WTC11 (cell line): Measurements from ENCODE around the gene LMTK2. TPM values are rescaled to one million over a fixed set of nuclear protein-coding genes. Genes with fewer than 3 reads are reported as not detected.
"Not testable (repeated sequence)": the region's sequence is repeated elsewhere in the genome, so short reads cannot be mapped to it uniquely, and the experiment has no call there.

Experiments used
- ATAC-seq: fragments of 200-7000 bp; cut with Tn5 transposase; 2 replicates; pipeline ENCODE4 v1.10.0; 2021; ENCODE audit warnings: mild to moderate bottlenecking, moderate library complexity
- CTCF ChIA-PET: fragments of 300-600 bp; sonication (Branson Sonifier 250); formaldehyde crosslinking; loops from one replicate; lab custom pipeline; 2021; ENCODE audit warnings: antibody characterized with exemption; lab: Charles Lee
- POLR2A ChIA-PET: fragments of 350-600 bp; sonication (Branson Sonifier 250); formaldehyde crosslinking; loops from one replicate; lab custom pipeline; 2021; ENCODE audit warnings: antibody characterized with exemption; lab: Charles Lee
- DNase-seq: peaks from one replicate; pipeline ENCODE4 v3.0.0; 2021; ENCODE audit warnings: low spot score
- H3K27ac Mint-ChIP-seq: 2 replicates; pipeline ENCODE4 v1.8.0; 2021; ENCODE audit warnings: mixed read lengths
- H3K27me3 Mint-ChIP-seq: 2 replicates; pipeline ENCODE4 v1.8.0; 2021; ENCODE audit warnings: low read depth, mild to moderate bottlenecking, moderate library complexity, mixed read lengths
- H3K36me3 Mint-ChIP-seq: 2 replicates; pipeline ENCODE4 v1.8.0; 2021; ENCODE audit warnings: mixed read lengths
- H3K4me1 Mint-ChIP-seq: 2 replicates; pipeline ENCODE4 v1.8.0; 2022; ENCODE audit warnings: mixed read lengths
- H3K4me3 Mint-ChIP-seq: 2 replicates; pipeline ENCODE4 v1.8.0; 2021; ENCODE audit warnings: mild to moderate bottlenecking, moderate library complexity, mixed read lengths
- H3K9me3 Mint-ChIP-seq: 2 replicates; pipeline ENCODE4 v1.8.0; 2021; ENCODE audit warnings: mixed read lengths
- CREM ChIP-seq: sonication (generic); formaldehyde crosslinking; IDR thresholded peaks from 2 replicates; pipeline ENCODE4 v1.8.1; 2022; ENCODE audit warnings: mild to moderate bottlenecking, missing genetic modification reagents, moderate library complexity
- ESRRA ChIP-seq: sonication (generic); formaldehyde crosslinking; IDR thresholded peaks from 2 replicates; pipeline ENCODE4 v1.8.1; 2022; ENCODE audit warnings: mild to moderate bottlenecking, missing genetic modification reagents, borderline replicate concordance
- FOXJ3 ChIP-seq: sonication (generic); formaldehyde crosslinking; IDR thresholded peaks from 2 replicates; pipeline ENCODE4 v1.9.0; 2021; ENCODE audit warnings: missing genetic modification reagents, mild to moderate bottlenecking, borderline replicate concordance
- GTF2I ChIP-seq: fragments of 250-450 bp; sonication (Bioruptor Pico); conservative IDR thresholded peaks from 2 replicates; pipeline ENCODE4 v1.4.0; 2021; ENCODE audit warnings: mild to moderate bottlenecking
- IRF1 ChIP-seq: sonication (generic); formaldehyde crosslinking; IDR thresholded peaks from 2 replicates; pipeline ENCODE4 v1.8.0; 2023; ENCODE audit warnings: missing genetic modification reagents
- MLX ChIP-seq: sonication (generic); formaldehyde crosslinking; IDR thresholded peaks from 2 replicates; pipeline ENCODE4 v1.8.1; 2023; ENCODE audit warnings: mild to moderate bottlenecking, missing genetic modification reagents, moderate library complexity
- MXD4 ChIP-seq: fragments of 250-450 bp; sonication (Bioruptor Pico); IDR thresholded peaks from 2 replicates; pipeline ENCODE4 v1.8.0; 2021; ENCODE audit warnings: mild to moderate bottlenecking, moderate library complexity, borderline replicate concordance
- SMAD4 ChIP-seq: sonication (generic); formaldehyde crosslinking; IDR thresholded peaks from 2 replicates; pipeline ENCODE4 v1.8.0; 2022; ENCODE audit warnings: mild to moderate bottlenecking, missing genetic modification reagents
- SOX15 ChIP-seq: fragments of 250-450 bp; sonication (Bioruptor Pico); IDR thresholded peaks from 2 replicates; pipeline ENCODE4 v1.9.0; 2021; ENCODE audit warnings: mild to moderate bottlenecking
- USF1 ChIP-seq: sonication (generic); formaldehyde crosslinking; IDR thresholded peaks from 2 replicates; pipeline ENCODE4 v1.8.0; 2022; ENCODE audit warnings: mild to moderate bottlenecking, missing genetic modification reagents
- ZMAT4 ChIP-seq: fragments of 250-450 bp; sonication (Bioruptor Pico); IDR thresholded peaks from 2 replicates; pipeline ENCODE4 v1.9.0; 2021; ENCODE audit warnings: mild to moderate bottlenecking
- ZNF232 ChIP-seq: sonication (generic); formaldehyde crosslinking; IDR thresholded peaks from 2 replicates; pipeline ENCODE4 v1.8.0; 2022; ENCODE audit warnings: mild to moderate bottlenecking, missing genetic modification reagents
- ZNF317 ChIP-seq: sonication (generic); formaldehyde crosslinking; IDR thresholded peaks from 2 replicates; pipeline ENCODE4 v1.8.1; 2023; ENCODE audit warnings: low read depth, mild to moderate bottlenecking, moderate library complexity, missing genetic modification reagents, borderline replicate concordance
- ZNF416 ChIP-seq: fragments of 250-450 bp; sonication (Bioruptor Pico); IDR thresholded peaks from 2 replicates; pipeline ENCODE4 v1.9.0; 2021; ENCODE audit warnings: mild to moderate bottlenecking, inconsistent platforms
- ZNF532 ChIP-seq: fragments of 250-450 bp; sonication (Bioruptor Pico); IDR thresholded peaks from 2 replicates; pipeline ENCODE4 v1.9.0; 2021; ENCODE audit warnings: mild to moderate bottlenecking, borderline replicate concordance
- total RNA-seq: library from RNA; stranded (reverse); gene quantifications from 3 replicates; pipeline ENCODE4 v1.2.3, GENCODE V29; 2021
- TF ChIP-seq, protein P1 (sequence below): sonication (generic); formaldehyde crosslinking; IDR thresholded peaks from 2 replicates; pipeline ENCODE4 v1.8.1; 2022; ENCODE audit warnings: low read depth, missing genetic modification reagents, borderline replicate concordance
- TF ChIP-seq, protein P2 (sequence below): sonication (generic); formaldehyde crosslinking; IDR thresholded peaks from 2 replicates; pipeline ENCODE4 v1.8.1; 2022; ENCODE audit warnings: mild to moderate bottlenecking, moderate library complexity, missing genetic modification reagents
- TF ChIP-seq, protein P3 (sequence below): sonication (generic); formaldehyde crosslinking; IDR thresholded peaks from 2 replicates; pipeline ENCODE4 v1.8.0; 2022; ENCODE audit warnings: mild to moderate bottlenecking, missing genetic modification reagents

The LMTK2 gene
- total RNA-seq, 1 experiment from 2014 or later = 24.3 TPM

GRCh38 chr7:98120559-98120958, 13.9 kb downstream of the LMTK2 start (continued):
- TF ChIP-seq ZNF532 (no peak), USF1 (CRISPR knock-in tag) (no peak), SOX15 (CRISPR knock-in tag) (no peak), MXD4 (CRISPR knock-in tag) (no peak), ZNF317 (CRISPR knock-in tag) (no peak), MLX (no peak), CREM (CRISPR knock-in tag) (no peak), ZNF416 (CRISPR knock-in tag) (no peak), SMAD4 (CRISPR knock-in tag) (no peak)
- TF ChIP-seq, protein P1, sequence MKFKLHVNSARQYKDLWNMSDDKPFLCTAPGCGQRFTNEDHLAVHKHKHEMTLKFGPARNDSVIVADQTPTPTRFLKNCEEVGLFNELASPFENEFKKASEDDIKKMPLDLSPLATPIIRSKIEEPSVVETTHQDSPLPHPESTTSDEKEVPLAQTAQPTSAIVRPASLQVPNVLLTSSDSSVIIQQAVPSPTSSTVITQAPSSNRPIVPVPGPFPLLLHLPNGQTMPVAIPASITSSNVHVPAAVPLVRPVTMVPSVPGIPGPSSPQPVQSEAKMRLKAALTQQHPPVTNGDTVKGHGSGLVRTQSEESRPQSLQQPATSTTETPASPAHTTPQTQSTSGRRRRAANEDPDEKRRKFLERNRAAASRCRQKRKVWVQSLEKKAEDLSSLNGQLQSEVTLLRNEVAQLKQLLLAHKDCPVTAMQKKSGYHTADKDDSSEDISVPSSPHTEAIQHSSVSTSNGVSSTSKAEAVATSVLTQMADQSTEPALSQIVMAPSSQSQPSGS (CRISPR knock-in tag) = no peak
- TF ChIP-seq, protein P2, sequence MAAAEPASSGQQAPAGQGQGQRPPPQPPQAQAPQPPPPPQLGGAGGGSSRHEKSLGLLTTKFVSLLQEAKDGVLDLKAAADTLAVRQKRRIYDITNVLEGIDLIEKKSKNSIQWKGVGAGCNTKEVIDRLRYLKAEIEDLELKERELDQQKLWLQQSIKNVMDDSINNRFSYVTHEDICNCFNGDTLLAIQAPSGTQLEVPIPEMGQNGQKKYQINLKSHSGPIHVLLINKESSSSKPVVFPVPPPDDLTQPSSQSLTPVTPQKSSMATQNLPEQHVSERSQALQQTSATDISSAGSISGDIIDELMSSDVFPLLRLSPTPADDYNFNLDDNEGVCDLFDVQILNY (CRISPR knock-in tag) = no peak
- TF ChIP-seq, all 79 proteins: peak for 0

DNA sequence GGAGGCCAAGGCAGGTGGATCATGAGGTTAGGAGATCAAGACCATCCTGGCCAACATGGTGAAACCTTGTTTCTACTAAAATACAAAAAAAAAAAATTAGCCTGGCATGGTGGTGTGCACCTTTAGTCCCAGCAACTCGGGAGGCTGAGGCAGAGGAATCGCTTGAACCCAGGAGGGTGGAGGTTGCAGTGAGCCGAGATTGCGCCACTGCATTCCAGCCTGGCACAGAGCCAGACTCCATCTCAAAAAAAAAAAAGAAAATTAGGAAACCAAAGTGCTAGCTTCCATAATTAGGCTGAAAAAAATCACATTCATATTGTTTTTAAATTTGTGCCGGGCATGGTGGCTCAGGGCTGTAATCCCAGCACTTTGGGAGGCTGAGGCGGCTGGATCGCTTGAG, 14.7 kb downstream of the LMTK2 start:
- CTCF ChIA-PET = interaction anchor here (2.9 kb wide), 1 partner anchor 11 kb away, joined by 13 read pairs; no protein-coding TSS in a partner anchor
- POLR2A ChIA-PET = not testable (repeated sequence)

DNA sequence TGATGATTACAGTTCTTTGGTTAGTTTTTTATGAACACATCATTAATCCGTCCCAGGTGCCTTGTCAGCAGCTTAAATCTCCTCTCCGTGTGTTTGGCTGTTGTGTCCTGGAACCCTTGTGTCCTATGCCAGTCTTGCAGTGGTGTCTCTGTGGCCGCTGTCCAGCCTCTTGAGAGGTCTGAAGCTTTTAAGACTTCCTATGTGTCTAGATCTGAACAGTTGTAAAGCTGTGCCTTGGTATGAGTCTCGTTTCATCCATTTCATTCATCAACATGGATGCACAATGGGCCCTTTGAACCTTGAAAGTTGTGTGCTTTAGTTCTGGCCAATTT, 16.7 kb downstream of the LMTK2 start:
- no peaks in the 10 kb centered on the region for H3K27me3 Mint-ChIP-seq
- ATAC-seq (no peak), DNase-seq (no peak)
- H3K4me1 Mint-ChIP-seq = peaks cover 25% of the 10 kb centered on the region
- H3K9me3 Mint-ChIP-seq = no peaks in the 10 kb centered on the region
- CTCF ChIA-PET = interaction anchor here (1.0 kb wide), 1 partner anchor 102 kb away, joined by 3 read pairs; no protein-coding TSS in a partner anchor
- no peaks in the 10 kb centered on the region for H3K36me3 Mint-ChIP-seq
- no peak overlapping the region; the same call in 1 of the 2 replicates for H3K27ac Mint-ChIP-seq
- H3K4me3 Mint-ChIP-seq = no peak overlapping the region
- POLR2A ChIA-PET = no interaction called here
- TF ChIP-seq, protein P3, sequence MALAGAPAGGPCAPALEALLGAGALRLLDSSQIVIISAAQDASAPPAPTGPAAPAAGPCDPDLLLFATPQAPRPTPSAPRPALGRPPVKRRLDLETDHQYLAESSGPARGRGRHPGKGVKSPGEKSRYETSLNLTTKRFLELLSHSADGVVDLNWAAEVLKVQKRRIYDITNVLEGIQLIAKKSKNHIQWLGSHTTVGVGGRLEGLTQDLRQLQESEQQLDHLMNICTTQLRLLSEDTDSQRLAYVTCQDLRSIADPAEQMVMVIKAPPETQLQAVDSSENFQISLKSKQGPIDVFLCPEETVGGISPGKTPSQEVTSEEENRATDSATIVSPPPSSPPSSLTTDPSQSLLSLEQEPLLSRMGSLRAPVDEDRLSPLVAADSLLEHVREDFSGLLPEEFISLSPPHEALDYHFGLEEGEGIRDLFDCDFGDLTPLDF (CRISPR knock-in tag) = no peak
- TF ChIP-seq, protein P1 (CRISPR knock-in tag) = no peak
- TF ChIP-seq CREM (CRISPR knock-in tag) (no peak), GTF2I (no peak), ESRRA (CRISPR knock-in tag) (no peak), ZNF232 (CRISPR knock-in tag) (no peak), ZMAT4 (CRISPR knock-in tag) (no peak), IRF1 (no peak), FOXJ3 (no peak)
- TF ChIP-seq, protein P2 (CRISPR knock-in tag) = no peak

More for the DNA sequence above, 14.7 kb downstream of the LMTK2 start:
- not testable (repeated sequence) for DNase-seq, H3K27ac Mint-ChIP-seq, H3K36me3 Mint-ChIP-seq, H3K4me3 Mint-ChIP-seq, ATAC-seq, H3K9me3 Mint-ChIP-seq, H3K27me3 Mint-ChIP-seq
- peaks cover 29% of the 10 kb centered on the region for H3K4me1 Mint-ChIP-seq
